HG03064 (cell line): ENCODE measurements around the gene TMEM121B.

Experiments used
- ATAC-seq: cut with Tn5 transposase; IDR thresholded peaks from one replicate; pipeline ENCODE4 v1.9.1; 2021; ENCODE audit warnings: low read depth; ENCODE audit not compliant: unreplicated experiment

The TMEM121B gene

DNA sequence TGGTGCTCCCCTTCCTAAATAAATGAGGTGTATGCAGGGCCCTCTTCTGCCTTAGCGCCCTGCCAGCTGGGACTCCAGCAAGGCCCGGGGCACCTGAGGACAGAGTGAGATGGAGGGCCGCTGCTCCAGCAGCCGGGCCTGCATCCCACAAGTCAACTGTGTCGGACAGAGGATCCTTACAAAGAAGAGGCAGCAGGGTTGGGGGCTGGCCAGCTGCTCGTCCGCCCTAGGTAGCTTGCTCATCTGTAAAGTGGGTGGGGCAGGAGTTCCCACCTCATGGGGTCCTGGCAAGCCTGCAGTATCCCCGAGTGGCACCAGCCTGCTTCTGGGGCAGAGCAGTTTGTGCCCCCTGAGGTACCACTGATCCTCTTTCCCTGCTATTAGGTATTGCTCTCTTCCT lies 7.6 kb downstream of the TMEM121B start:
- no peak for ATAC-seq

- no peak for ATAC-seq
Observed at GRCh38 chr22:17112491-17113042, 8.6 kb downstream of the TMEM121B start.

- ATAC-seq: no peak
Observed at GRCh38 chr22:17110791-17111550, 10.2 kb downstream of the TMEM121B start.

DNA sequence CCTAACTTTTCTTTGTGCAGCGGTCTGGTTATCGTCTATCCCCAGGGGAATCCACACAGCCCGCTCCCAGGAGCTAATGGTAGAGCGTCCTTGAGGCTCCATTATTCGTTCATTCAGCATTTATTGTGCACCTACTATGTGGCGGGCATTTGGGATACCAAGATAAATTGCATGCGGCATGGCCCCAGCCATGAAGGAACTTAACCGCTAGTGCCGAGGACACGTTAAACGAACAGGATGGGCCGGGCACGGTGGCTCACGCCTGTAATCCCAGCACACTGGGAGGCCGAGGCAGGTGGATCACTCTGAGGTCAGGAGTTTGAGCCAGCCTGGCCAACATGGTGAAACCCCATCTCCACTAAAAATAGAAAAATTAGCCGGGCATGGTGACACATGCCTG lies 11.2 kb downstream of the TMEM121B start:
- ATAC-seq: no peak

GRCh38 chr22:17109113-17109865 lies 11.9 kb downstream of the TMEM121B start:
- no peak for ATAC-seq

DNA sequence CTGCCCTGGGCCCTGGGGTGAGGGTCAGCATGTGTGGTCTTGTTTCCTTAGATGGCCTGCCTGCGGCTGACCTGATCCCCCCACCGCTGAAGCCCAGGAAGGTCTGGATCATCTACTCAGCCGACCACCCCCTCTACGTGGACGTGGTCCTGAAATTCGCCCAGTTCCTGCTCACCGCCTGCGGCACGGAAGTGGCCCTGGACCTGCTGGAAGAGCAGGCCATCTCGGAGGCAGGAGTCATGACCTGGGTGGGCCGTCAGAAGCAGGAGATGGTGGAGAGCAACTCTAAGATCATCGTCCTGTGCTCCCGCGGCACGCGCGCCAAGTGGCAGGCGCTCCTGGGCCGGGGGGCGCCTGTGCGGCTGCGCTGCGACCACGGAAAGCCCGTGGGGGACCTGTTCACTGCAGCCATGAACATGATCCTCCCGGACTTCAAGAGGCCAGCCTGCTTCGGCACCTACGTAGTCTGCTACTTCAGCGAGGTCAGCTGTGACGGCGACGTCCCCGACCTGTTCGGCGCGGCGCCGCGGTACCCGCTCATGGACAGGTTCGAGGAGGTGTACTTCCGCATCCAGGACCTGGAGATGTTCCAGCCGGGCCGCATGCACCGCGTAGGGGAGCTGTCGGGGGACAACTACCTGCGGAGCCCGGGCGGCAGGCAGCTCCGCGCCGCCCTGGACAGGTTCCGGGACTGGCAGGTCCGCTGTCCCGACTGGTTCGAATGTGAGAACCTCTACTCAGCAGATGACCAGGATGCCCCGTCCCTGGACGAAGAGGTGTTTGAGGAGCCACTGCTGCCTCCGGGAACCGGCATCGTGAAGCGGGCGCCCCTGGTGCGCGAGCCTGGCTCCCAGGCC lies 12.7 kb downstream of the TMEM121B start:
- no peak for ATAC-seq

GRCh38 chr22:17107547-17107810 lies 13.7 kb downstream of the TMEM121B start:
- ATAC-seq: no peak

DNA sequence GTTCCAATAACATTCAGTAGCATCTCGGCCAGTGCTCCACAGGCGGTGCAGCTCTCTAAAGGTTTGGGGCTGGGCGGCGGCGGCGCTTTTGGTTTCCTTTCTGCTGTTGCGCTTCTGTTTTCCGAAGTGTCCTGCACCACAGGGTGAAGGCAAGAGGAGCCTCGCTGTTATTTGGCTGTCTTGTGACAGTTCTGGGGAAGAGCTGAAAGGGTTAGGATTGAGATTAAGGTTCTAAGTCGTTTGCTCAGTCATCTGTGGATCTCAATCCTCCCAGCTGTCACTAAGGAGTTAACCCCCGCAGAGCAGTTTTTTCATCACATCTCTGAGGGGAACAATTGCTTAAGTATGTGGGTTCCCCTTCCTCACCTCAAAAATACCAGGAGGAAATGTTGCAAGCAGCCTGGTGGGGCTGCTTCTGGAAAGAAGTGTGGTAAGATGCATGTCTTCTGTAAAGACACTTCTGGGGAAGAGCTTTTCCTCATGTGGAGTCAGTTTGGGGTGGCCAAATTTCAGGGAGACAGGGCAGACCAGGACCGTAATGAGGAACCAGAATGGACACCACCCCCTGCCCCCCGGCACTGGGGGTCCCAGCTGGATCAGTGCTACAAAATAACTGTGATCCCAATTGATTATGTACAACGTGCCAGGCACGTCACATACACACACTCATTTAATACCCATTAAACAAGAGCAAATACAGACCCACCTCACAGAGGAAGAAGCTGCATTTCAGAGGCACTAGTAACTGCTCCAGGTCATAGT lies 14.2 kb downstream of the TMEM121B start:
- ATAC-seq: no peak

- no peak for ATAC-seq
Observed at GRCh38 chr22:17106161-17106784, 14.9 kb downstream of the TMEM121B start.

- no peak for ATAC-seq
Observed at GRCh38 chr22:17105143-17106129, 15.7 kb downstream of the TMEM121B start.

DNA sequence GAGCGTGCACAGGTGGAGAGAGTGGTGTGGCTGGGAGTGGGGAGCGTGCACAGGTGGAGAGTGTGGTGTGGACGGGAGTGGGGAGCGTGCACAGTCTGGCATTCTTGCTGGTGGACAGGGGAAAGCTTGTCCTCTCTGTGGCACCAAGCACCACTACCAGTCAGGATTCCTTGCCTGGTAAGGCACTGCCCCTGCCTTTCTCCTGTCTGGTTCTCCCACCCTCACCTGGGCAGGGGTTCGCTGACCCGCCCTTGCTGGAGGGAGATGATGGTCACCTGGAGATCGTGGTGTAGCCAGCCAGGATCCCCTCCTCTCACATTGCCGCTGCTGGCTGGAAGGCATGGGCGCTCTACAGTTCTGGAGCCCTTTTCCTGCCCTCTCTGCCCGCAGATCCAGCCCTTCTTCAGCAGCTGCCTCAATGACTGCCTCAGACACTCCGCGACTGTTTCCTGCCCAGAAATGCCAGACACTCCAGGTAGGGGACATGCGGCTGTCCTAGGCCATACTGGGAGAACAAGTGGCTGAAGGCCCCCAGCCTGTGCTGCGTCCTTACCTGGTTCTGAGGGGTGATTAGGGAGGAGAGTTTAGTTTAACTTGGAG lies 16.7 kb downstream of the TMEM121B start:
- ATAC-seq: no peak

- ATAC-seq: no peak
Observed at GRCh38 chr22:17103351-17103750, 17.8 kb downstream of the TMEM121B start.

- ATAC-seq: no peak
Observed at GRCh38 chr22:17102297-17102667, 18.9 kb downstream of the TMEM121B start.

- ATAC-seq: no peak
Observed at GRCh38 chr22:17101475-17102296, 19.5 kb downstream of the TMEM121B start.

DNA sequence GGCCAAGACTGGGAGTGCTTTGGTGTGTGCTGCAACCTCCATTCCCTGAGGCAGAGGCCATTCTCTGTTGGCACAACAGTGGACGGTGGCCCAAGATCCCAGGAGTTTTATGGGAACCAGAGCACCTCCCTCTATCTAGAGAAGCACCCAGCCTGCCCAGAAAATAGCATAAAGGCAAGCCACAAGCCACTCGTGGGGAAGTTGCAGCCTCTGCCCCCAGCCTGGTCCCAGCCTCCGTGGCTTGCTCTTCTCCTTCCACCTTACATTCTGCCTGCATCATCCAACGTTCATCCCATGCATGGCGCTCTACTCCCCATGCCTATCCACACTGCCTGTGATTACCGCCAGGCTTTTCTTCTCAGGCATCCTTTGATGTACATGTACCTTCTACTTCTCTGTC lies 20.5 kb downstream of the TMEM121B start:
- ATAC-seq: no peak

GRCh38 chr22:17098379-17098819 lies 22.8 kb downstream of the TMEM121B start:
- no peak for ATAC-seq

DNA sequence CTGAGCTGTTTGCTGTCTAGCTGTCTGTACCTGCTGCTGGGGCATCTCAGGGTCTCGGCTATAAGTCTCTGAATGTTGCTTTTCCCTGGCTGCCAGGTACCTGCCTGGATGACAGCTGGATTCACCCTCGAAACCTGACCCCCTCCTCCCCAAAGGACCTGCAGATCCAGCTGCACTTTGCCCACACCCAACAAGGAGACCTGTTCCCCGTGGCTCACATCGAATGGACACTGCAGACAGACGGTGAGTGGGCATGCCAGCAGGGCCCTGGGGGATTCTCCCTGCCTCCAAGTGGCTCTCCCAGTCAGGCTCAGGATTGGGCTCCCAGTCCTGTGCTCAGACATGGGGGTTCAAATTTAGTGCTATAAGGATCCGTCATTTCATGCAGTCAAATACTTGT lies 23.5 kb downstream of the TMEM121B start:
- ATAC-seq: no peak
